ENCODE data around the gene UTY. TPM values are rescaled to one million over a fixed set of nuclear protein-coding genes. Genes with fewer than 3 reads are reported as not detected.

Gene UTY
- total and polyA plus RNA-seq, 2 of the 8 experiments (the other 6 are each of a cell fraction or from before 2014, with no cell fraction given): 7.2 to 20.4 TPM

- H3K18ac ChIP-seq (ENCODE audit: extremely low read depth, low read length): no peak overlapping the region
- no peak overlapping the region for H2AFZ ChIP-seq (ENCODE audit: low read length)
- no peaks in the 10 kb centered on the region; a peak in 1 of 8 replicates for H3K36me3 ChIP-seq (ENCODE audit: control insufficient read depth in 2 of 4, insufficient read depth in 4 of 4, low read length in 3 of 4)
- H4K8ac ChIP-seq (ENCODE audit: extremely low read depth, insufficient read depth, low read length): no peak overlapping the region
- no peak overlapping the region for H2BK120ac ChIP-seq (replicated peaks; ENCODE audit: low read depth, low read length)
- H4K20me1 ChIP-seq (replicated peaks in 1 of 2; ENCODE audit: control insufficient read depth in 1 of 2, insufficient read depth in 2 of 2, low read length in 2 of 2): no peaks in the 10 kb centered on the region
- H3K27ac ChIP-seq (ENCODE audit: low read depth, low read length): no peak overlapping the region
- H3K4me3 ChIP-seq (ENCODE audit: extremely low read depth in 1 of 4, insufficient read depth in 2 of 4, low read depth in 3 of 4, low read length in 4 of 4): no peak overlapping the region
- no peaks in the 10 kb centered on the region for H3K79me1 ChIP-seq (ENCODE audit: low read depth, low read length)
- H3K14ac ChIP-seq (ENCODE audit: insufficient read length): no peak overlapping the region
- H2BK15ac ChIP-seq (ENCODE audit: low read length): no peak overlapping the region
- POLR2A ChIA-PET (ENCODE audit: partially characterized antibody): interaction anchor here (0.9 kb wide), 1 partner anchor 9 kb away, joined by 3 read pairs; no protein-coding TSS in a partner anchor
- FAIRE-seq (no peak), DNase-seq (ENCODE audit: low read depth in 1 of 2, low spot score in 2 of 2) (no peak)
- H2BK5ac ChIP-seq (ENCODE audit: low read depth, low read length): no peak overlapping the region
- H3K56ac ChIP-seq (replicated peaks; ENCODE audit: insufficient read length, low read depth, low read length): no peak overlapping the region
- no peaks in the 10 kb centered on the region for H3K27me3 ChIP-seq (replicated peaks in 1 of 4; ENCODE audit: control insufficient read depth in 3 of 4, extremely low read depth in 1 of 4, insufficient read depth in 3 of 4, low read length in 3 of 4)
- WGBS, 2 experiments (ENCODE audit: extremely low coverage in 1 of 2, insufficient coverage in 1 of 2, insufficient read length in 1 of 2, insufficient replicate concordance in 2 of 2, low coverage in 1 of 2, low lambda C conversion rate in 2 of 2, missing lambda C conversion rate in 1 of 2): 80% methylated on average over 4 of the region's 5 CpGs; no CpG with 5 or more reads in 1 of the 2 experiments
- H2AK5ac ChIP-seq (ENCODE audit: low read depth, low read length): no peak overlapping the region
- H3K4ac ChIP-seq (replicated peaks; ENCODE audit: insufficient read length, low read depth, low read length): no peak overlapping the region
- no peak overlapping the region for H4K91ac ChIP-seq (replicated peaks; ENCODE audit: insufficient read length, low read length)
- no peaks in the 10 kb centered on the region for H3K4me1 ChIP-seq (replicated peaks in 1 of 4; ENCODE audit: control insufficient read depth in 3 of 4, insufficient read depth in 4 of 4, low read length in 3 of 4)
- H3K23ac ChIP-seq (ENCODE audit: insufficient read length): no peak overlapping the region
- no peak overlapping the region for H2BK20ac ChIP-seq (ENCODE audit: low read length)
- H3K79me2 ChIP-seq (ENCODE audit: control insufficient read depth in 1 of 2, insufficient read depth in 2 of 2, low read length in 2 of 2): no peaks in the 10 kb centered on the region
- H2BK12ac ChIP-seq (ENCODE audit: low read depth, low read length): no peak overlapping the region
- peaks cover 4 to 6% of the 10 kb centered on the region in 2 experiments; a peak in 2 of 4 replicates for H3K9me3 ChIP-seq (ENCODE audit: insufficient read depth in 2 of 2, low read depth in 1 of 2, low read length in 1 of 2)
- no peak overlapping the region for H3K9ac ChIP-seq (replicated peaks in 1 of 4; ENCODE audit: extremely low read depth in 1 of 4, low read depth in 3 of 4, low read length in 3 of 4)
- no peak overlapping the region for H3K4me2 ChIP-seq (ENCODE audit: insufficient read depth in 1 of 2, low read depth in 2 of 2, low read length in 2 of 2)
- no peak overlapping the region for H4K5ac ChIP-seq (ENCODE audit: insufficient read length, low read depth, low read length)
- H3K23me2 ChIP-seq (ENCODE audit: low read depth, low read length): no peaks in the 10 kb centered on the region
- CTCF ChIA-PET (ENCODE audit: partially characterized antibody): no interaction called here
- no peak for TF ChIP-seq USF2 (IDR thresholded peaks at IDR 0.05; ENCODE audit: low read length)
- TF ChIP-seq HDAC2 (IDR thresholded peaks at IDR 0.05; ENCODE audit: borderline replicate concordance in 1 of 2, low read depth in 2 of 2, low read length in 2 of 2): no peak
- no peak for TF ChIP-seq ATF3 (IDR thresholded peaks at IDR 0.05; ENCODE audit: insufficient read depth, low read depth, low read length)
- no peak for TF ChIP-seq KDM5A (IDR thresholded peaks at IDR 0.05; ENCODE audit: low read length)
- no peak for TF ChIP-seq GTF2F1 (IDR thresholded peaks at IDR 0.05; ENCODE audit: borderline replicate concordance, low read depth, low read length)
- TF ChIP-seq SIX5 (IDR thresholded peaks at IDR 0.05; ENCODE audit: low read depth, low read length): no peak
- no peak for TF ChIP-seq E2F6 (IDR thresholded peaks at IDR 0.05)
- no peak for TF ChIP-seq TEAD4 (IDR thresholded peaks at IDR 0.05; ENCODE audit: low read depth, low read length)
Observed at GRCh38 chrY:13210961-13211646, 268.7 kb downstream of the UTY start.

All from H1 (cell line).